Hepatocyte (in vitro differentiated cells): ENCODE data around the gene MICOS13.

Experiments used
- EZH2phosphoT487 ChIP-seq: fragments of 200-600 bp; sonication (generic); IDR thresholded peaks from one replicate; pipeline ENCODE4 v1.6.1; 2018; ENCODE audit warnings: antibody characterized with exemption, mild to moderate bottlenecking, low read depth, moderate library complexity; ENCODE audit not compliant: unreplicated experiment, severe bottlenecking
- TF ChIP-seq, protein P1 (sequence below): fragments of 200-600 bp; sonication (generic); IDR thresholded peaks from 2 replicates; pipeline ENCODE4 v1.5.1; 2016; ENCODE audit warnings: antibody characterized with exemption, mild to moderate bottlenecking; ENCODE audit not compliant: poor library complexity

GRCh38 chr19:5666921-5667610, 13.2 kb downstream of the MICOS13 start:
- TF ChIP-seq, protein P1, sequence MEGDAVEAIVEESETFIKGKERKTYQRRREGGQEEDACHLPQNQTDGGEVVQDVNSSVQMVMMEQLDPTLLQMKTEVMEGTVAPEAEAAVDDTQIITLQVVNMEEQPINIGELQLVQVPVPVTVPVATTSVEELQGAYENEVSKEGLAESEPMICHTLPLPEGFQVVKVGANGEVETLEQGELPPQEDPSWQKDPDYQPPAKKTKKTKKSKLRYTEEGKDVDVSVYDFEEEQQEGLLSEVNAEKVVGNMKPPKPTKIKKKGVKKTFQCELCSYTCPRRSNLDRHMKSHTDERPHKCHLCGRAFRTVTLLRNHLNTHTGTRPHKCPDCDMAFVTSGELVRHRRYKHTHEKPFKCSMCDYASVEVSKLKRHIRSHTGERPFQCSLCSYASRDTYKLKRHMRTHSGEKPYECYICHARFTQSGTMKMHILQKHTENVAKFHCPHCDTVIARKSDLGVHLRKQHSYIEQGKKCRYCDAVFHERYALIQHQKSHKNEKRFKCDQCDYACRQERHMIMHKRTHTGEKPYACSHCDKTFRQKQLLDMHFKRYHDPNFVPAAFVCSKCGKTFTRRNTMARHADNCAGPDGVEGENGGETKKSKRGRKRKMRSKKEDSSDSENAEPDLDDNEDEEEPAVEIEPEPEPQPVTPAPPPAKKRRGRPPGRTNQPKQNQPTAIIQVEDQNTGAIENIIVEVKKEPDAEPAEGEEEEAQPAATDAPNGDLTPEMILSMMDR = no peak
- no peak for TF ChIP-seq EZH2phosphoT487
